Measurements from ENCODE around the gene MMP20. TPM values are rescaled to one million over a fixed set of nuclear protein-coding genes. Genes with fewer than 3 reads are reported as not detected.
"Not testable (repeated sequence)": the region's sequence is repeated elsewhere in the genome, so short reads cannot be mapped to it uniquely, and the experiment has no call there.

The MMP20 gene
- polyA plus RNA-seq, result not detected

DNA sequence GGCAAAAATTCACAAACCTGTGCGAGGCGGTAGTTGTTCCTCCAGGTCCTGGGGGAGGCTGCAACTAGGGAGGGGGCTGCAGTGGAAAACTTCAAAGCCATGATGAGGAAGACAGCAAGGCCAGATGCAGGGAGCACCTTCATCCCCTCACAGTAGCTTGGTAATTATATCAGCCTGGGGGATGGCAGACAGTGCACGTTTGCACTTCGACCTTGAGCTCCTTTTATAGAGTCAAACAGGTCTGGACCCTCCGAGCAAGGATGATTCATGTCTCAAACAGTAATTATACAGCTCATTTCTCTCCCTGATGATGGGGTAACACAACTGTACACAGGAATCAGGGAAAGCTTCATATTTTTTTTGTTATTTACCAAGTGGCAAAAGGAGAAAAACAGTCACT is at the start of gene MMP20:
MMP20 (minus strand) TSS at position 156 of the 400 bp plus-strand sequence; CDS start at position 143, 13 bp downstream.
- 60 to 75% (median 67%) methylated on average over 5 of the region's 5 CpGs for WGBS, 3 donors

GRCh38 chr11:102669664-102670063 is 44.5 kb upstream of the MMP20 start:
- no peak overlapping the region for H3K27ac ChIP-seq (ENCODE audit: low read depth, low read length)
- 60 to 82% (median 82%) methylated on average over 3 of the region's 3 CpGs for WGBS, 3 donors

More for the DNA sequence above, at the start of gene MMP20:
- H3K27ac ChIP-seq (ENCODE audit: low read depth, low read length), result no peak within 1 kb of the TSS

DNA sequence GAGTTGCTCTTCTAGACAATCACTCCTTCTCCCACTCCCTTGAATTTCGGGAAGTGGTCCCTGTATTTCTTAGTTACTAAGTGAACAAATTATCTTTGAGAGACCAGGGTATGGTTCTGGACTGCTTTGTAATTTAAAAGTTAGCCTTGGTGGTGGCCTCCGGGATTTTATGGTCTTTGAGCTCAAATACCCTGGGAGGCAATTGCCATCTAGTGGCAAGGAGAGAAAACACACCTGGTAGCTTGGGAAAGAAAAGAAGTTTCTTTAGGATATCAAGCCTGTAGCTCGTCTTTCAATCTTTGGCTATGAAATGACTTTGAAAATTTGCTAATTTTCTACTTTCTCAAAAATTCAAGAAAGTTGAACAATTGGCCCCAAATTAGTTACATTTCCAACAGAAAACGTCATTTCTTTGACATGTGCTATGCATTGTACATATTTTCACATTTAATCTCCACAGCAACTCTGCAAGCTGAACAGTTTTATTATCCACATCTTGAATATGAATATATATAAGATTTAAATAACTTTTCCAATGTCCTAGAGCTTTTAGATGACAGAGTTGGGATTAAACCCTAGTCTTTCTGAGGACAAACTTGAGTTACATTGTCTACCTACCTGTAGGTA is 41.3 kb upstream of the MMP20 start:
- WGBS, 3 donors, result 3 to 12% (median 10%) methylated on average over 4 of the region's 4 CpGs
- H3K27ac ChIP-seq (ENCODE audit: low read depth, low read length), result no peak overlapping the region

DNA sequence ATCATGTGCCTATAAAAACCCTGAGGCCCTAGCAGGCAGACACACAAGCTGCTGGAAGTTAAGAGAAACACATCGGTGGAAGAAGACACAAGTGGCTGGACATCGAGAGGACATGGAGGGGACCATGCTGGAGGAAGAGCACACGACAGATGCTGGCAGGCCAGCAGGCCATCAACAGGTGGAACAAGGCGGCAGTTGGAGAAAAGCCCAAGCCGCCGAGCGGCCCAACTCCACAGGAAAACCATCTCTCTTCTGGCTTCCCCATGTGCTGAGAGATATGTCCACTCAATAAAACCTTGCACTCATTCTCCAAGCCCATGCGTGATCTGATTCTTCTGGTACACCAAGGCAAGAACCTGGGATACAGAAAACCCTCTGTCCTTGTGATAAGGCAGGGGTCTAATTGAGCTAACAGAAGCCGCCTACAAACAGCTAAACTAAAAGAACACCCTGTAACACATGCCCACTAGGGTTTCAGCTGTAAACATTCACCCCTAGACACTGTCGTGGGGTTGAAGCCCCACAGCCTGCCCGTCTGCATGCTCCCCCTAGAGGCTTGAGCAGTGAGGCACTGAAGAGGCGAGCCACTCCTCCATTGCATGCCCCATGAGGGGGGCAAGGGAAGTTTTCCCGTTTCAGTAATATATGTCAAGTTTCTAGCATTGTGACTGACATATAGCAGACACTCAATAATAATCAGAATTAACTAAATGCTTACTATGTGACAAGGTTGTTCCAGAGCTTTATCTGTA is 39.0 kb upstream of the MMP20 start:
- H3K27ac ChIP-seq (ENCODE audit: low read depth, low read length), result no peak overlapping the region
- WGBS, 3 donors, result 76 to 83% (median 77%) methylated on average over 13 of the region's 13 CpGs

DNA sequence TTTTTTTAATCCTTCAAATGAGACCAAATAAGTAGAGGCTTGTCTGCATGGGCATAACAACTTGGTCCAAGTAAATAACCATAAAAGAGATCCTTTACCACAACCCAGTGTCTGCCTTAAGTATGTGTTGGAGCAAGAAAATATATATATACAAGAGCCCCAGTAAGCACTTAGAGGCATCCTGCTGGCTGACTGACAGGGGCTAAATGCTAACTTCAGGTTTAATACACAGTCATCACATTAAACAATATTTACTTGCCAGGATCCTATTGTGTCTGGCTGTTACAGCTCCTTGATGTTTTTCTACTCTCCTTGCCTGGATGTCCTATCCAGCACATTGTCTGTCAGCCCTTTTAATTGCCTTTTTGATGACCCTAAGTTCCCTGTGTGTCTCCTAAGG is 37.5 kb upstream of the MMP20 start:
- no peak overlapping the region for H3K27ac ChIP-seq (ENCODE audit: low read depth, low read length)

DNA sequence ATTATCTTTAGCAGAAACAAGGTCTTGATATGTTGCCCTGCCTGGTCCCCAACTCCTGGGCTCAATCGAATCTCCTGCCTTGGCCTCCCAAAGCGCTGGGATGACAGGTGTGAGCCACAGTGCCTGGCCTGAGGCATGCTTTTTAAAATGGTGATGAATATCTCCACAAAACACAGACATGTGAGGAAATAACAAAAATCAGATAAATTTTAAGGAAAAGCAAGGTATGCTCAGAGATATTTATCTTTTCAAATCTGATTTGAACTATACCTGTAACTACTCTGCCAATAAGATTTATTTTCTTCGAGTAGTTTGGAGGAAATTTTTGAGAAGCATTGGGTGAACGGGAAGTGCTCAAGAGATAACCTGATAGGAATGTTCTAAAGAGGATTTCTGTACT is 35.9 kb upstream of the MMP20 start:
- no peak overlapping the region for H3K27ac ChIP-seq (ENCODE audit: low read depth, low read length)
- WGBS, 3 donors, result 84 to 87% (median 84%) methylated on average over 4 of the region's 4 CpGs

- 67 to 87% (median 77%) methylated on average over 1 of the region's 1 CpG for WGBS, 3 donors
- H3K27ac ChIP-seq (ENCODE audit: low read depth, low read length), result no peak overlapping the region
Observed at GRCh38 chr11:102656528-102656927, 31.4 kb upstream of the MMP20 start.

DNA sequence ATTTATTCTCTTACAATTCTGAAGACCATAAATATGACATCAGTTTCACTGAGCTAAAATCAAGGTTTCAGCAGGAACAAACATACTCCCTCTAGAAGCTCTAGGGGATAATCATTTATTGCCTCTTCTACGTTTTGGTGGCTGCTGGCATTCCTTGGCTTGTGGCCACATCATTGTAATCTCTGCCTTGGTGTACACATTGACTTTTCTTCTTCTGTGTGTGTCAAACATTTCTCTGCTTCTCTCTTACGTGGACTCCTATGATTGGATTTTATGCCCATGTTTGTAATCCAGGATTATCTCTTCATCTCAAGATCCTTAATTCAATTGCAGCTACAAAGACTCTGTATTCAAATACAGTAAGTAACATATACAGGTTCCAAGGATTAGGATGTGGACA is 30.4 kb upstream of the MMP20 start:
- no peak overlapping the region for H3K27ac ChIP-seq (ENCODE audit: low read depth, low read length)
- WGBS, 3 donors, result 59 to 69% (median 61%) methylated on average over 2 of the region's 2 CpGs

- H3K27ac ChIP-seq (ENCODE audit: low read depth, low read length), result no peak overlapping the region
- 76 to 88% (median 85%) methylated on average over 1 of the region's 1 CpG for WGBS, 3 donors
Observed at GRCh38 chr11:102654761-102655160, 29.6 kb upstream of the MMP20 start.

- 81 to 89% (median 89%) methylated on average over 16 of the region's 16 CpGs for WGBS, 3 donors
- H3K27ac ChIP-seq (ENCODE audit: low read depth, low read length), result no peak overlapping the region
Observed at GRCh38 chr11:102653744-102654291, 28.7 kb upstream of the MMP20 start.

DNA sequence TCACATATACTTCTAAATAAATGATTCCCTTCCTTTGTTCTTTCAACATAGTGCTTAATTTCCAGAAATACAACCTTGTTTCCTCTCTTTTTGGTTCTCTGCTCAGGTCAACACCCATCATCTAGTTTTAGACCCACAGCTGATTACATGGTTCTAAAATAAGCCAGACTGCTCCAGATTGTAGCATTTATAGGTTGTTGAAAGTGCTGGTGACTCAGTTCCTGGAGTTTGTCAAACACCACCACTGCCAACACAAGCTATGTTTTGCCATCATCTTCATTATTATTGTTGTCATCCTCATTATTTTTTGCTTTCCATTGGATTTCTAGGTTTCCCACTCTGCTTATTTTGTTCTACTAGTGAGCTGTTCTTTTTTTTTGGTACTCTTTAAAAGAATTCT is 22.3 kb upstream of the MMP20 start:
- no peak overlapping the region for H3K27ac ChIP-seq (ENCODE audit: low read depth, low read length)

DNA sequence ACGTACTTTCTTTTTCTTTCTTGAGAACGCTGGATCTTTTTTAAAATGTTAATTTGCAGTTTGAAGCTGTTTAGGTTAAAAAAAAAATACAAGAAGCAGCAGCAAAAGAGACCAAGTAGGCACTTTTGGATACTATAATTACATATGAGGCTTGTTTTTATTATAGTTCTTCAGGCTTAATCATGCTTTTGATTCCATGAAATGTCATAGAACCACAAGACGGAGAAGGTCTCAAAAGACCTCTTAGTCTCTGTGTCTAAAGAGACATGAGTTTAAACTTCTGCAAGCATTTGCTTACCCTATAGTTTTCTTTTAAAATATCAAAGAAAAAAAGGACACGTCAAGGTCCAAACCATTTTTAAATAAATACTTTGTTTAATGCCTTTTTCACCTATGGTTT is 18.8 kb upstream of the MMP20 start:
- H3K27ac ChIP-seq (ENCODE audit: low read depth, low read length), result no peak overlapping the region
- 87 to 90% (median 88%) methylated on average over 4 of the region's 4 CpGs for WGBS, 3 donors

DNA sequence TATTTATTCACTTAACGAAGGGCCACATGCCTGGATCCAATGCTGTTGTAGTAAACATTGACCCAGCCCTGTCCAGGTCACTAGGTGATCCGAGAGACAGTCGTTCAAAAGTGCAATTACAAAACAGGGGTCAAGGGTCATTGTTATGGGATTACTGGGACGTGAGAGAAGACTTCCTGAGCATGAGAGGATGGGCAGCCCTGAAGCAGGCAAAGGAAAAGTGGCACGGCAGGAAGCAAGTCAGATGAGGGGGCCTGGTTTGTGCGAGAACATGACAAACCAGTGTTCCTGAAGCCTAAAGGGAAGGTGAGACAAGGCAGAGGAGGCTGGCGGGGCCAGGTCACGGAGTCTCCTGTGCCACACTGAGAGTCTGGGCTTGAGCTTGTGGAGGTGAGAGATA is 15.8 kb upstream of the MMP20 start:
- 42 to 50% (median 46%) methylated on average over 8 of the region's 8 CpGs for WGBS, 3 donors

GRCh38 chr11:102639656-102640055 is 14.5 kb upstream of the MMP20 start:
- H3K27ac ChIP-seq (ENCODE audit: low read depth, low read length), result no peak overlapping the region

More for the DNA sequence above, 15.8 kb upstream of the MMP20 start:
- no peak overlapping the region for H3K27ac ChIP-seq (ENCODE audit: low read depth, low read length)

- WGBS, 3 donors, result 60 to 74% (median 73%) methylated on average over 5 of the region's 5 CpGs
- no peak overlapping the region for H3K27ac ChIP-seq (ENCODE audit: low read depth, low read length)
Observed at GRCh38 chr11:102637731-102638130, 12.6 kb upstream of the MMP20 start.

DNA sequence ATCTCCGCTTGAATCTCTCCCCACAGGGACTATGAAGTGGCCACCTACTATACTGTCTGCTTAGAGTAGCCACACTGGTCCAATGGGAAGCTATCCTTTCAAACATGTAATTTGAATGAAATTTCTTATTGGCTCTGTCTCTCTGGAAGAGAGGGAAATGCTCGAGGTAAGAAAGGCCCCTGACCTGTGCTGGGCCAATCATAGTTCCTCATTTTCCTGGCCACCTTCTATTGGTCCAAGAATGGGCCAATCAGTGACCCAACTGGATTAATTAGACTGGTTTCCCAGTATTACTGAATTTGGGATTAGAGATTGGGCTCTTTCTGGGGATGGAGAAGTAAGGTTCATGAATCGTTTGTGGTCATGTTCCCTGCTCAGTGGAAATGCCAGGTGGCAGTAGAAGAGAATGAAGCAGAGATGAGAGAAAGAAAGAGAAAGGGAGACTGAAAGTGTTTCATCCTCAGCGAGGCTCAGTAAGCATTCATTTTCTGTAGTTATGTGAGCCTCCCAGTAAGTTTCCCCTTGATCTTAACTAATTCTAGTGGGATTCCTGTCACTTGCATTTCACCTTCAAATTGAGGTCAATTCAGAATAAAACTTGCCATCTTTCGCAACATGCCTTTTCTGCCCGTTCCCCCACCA is 8.4 kb upstream of the MMP20 start:
- no peak overlapping the region for H3K27ac ChIP-seq (ENCODE audit: low read depth, low read length)
- 76 to 81% (median 79%) methylated on average over 6 of the region's 6 CpGs for WGBS, 3 donors

DNA sequence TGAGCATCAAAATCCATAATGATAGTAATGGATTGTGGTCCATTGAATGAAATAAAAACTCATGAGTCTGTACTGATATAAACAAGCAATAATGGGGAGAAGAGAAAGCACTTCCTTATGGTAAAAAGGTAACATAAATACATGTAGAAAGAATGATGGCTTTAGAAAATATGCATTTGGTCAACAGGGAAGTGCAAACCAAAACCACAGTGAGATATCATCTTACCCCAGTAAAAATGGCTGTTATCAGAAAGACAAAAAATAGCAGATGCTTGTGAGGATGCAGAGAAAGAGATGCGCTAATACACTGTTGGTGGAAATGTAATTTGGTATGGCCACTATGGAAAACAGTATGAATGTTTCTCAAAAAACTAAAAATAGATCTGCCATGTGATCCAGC is 6.9 kb upstream of the MMP20 start:
- no peak overlapping the region for H3K27ac ChIP-seq (ENCODE audit: low read depth, low read length)
- WGBS, 3 donors, result 93 to 97% (median 95%) methylated on average over 1 of the region's 1 CpG

GRCh38 chr11:102630598-102631448 is 5.7 kb upstream of the MMP20 start:
- no peak overlapping the region for H3K27ac ChIP-seq (ENCODE audit: low read depth, low read length)
- WGBS, 3 donors, result 48 to 53% (median 49%) methylated on average over 9 to 10 of the region's 11 CpGs

DNA sequence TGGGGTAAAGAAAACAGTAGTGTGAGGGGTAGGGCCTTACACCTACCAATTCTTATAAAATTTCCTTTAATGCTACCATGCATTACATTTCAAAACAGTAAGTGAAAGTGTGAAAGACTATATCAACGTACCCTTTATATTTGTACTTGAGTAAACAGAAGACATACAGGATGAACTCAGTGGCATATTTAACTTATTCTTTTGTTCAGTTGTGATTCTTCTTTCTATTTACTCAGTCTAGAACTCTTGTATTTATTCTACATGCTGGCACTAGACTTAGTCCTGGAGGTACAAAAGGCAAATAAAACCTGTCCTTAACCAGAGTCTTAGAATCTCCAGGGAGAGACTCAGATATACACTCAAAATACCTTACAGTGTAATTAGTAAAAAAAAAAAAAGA is 4.8 kb upstream of the MMP20 start:
- H3K27ac ChIP-seq (ENCODE audit: low read depth, low read length), result not testable (repeated sequence)
- 72 to 77% (median 76%) methylated on average over 1 of the region's 1 CpG for WGBS, 3 donors
